WTC11 (cell line): ENCODE measurements around the gene DYNLT2B.

Source experiments
- ATF3 ChIP-seq: sonication (generic); formaldehyde crosslinking; conservative IDR thresholded peaks from 2 replicates; pipeline ENCODE4 v1.8.1; 2022; ENCODE audit warnings: mild to moderate bottlenecking, missing genetic modification reagents
- CTCF ChIP-seq: fragments of 200-600 bp; IDR thresholded peaks from 2 replicates; pipeline ENCODE4 v1.8.0; 2022; ENCODE audit warnings: antibody characterized with exemption
- E2F5 ChIP-seq: sonication (generic); formaldehyde crosslinking; IDR thresholded peaks from 2 replicates; pipeline ENCODE4 v1.8.1; 2022; ENCODE audit warnings: mild to moderate bottlenecking, moderate library complexity, missing genetic modification reagents
- MXD4 ChIP-seq: fragments of 250-450 bp; sonication (Bioruptor Pico); IDR thresholded peaks from 2 replicates; pipeline ENCODE4 v1.8.0; 2021; ENCODE audit warnings: mild to moderate bottlenecking, moderate library complexity, borderline replicate concordance
- STAT6 ChIP-seq: sonication (generic); formaldehyde crosslinking; conservative IDR thresholded peaks from 2 replicates; pipeline ENCODE4 v1.8.1; 2023; ENCODE audit warnings: mild to moderate bottlenecking, low read depth, missing genetic modification reagents, moderate library complexity
- TEAD1 ChIP-seq: sonication (generic); formaldehyde crosslinking; IDR thresholded peaks from 2 replicates; pipeline ENCODE4 v1.8.0; 2022; ENCODE audit warnings: mild to moderate bottlenecking, missing genetic modification reagents
- TP53 ChIP-seq: sonication (generic); formaldehyde crosslinking; IDR thresholded peaks from 2 replicates; pipeline ENCODE4 v1.8.1; 2023; ENCODE audit warnings: mild to moderate bottlenecking, missing genetic modification reagents

- TF ChIP-seq E2F5 (CRISPR knock-in tag) (no peak), CTCF (no peak), TP53 (no peak), ATF3 (CRISPR knock-in tag) (no peak), STAT6 (no peak), MXD4 (CRISPR knock-in tag) (no peak), TEAD1 (no peak)
Measured at GRCh38 chr3:196356556-196356955, 38.5 kb upstream of the DYNLT2B start.
